Type B pancreatic cell (in vitro differentiated cells): ENCODE results near the gene TLNRD1. TPM values are rescaled to one million over a fixed set of nuclear protein-coding genes. Genes with fewer than 3 reads are reported as not detected.
A peak's percentile ranks its signal among the peaks of the same experiment; 100 is the strongest.

Experiments
- DNase-seq: peaks from one replicate; pipeline ENCODE4 v3.0.0; 2021; ENCODE audit warnings: mixed read lengths; ENCODE audit not compliant: unreplicated experiment; ENCODE audit errors: extremely low spot score
- H3K27ac Mint-ChIP-seq: 2 replicates; pipeline ENCODE4 v1.8.0; 2021; ENCODE audit warnings: mild to moderate bottlenecking, mixed read lengths
- H3K27me3 Mint-ChIP-seq: 2 replicates; pipeline ENCODE4 v1.8.0; 2021; ENCODE audit warnings: mixed read lengths
- H3K36me3 Mint-ChIP-seq: 2 replicates; pipeline ENCODE4 v1.8.0; 2021; ENCODE audit warnings: mixed read lengths
- H3K4me1 Mint-ChIP-seq: one replicate; pipeline ENCODE4 v1.8.0; 2021; ENCODE audit warnings: mixed read lengths; ENCODE audit not compliant: unreplicated experiment
- H3K4me3 Mint-ChIP-seq: 2 replicates; pipeline ENCODE4 v1.8.0; 2021; ENCODE audit warnings: mild to moderate bottlenecking, mixed read lengths
- H3K9me3 Mint-ChIP-seq: 2 replicates; pipeline ENCODE4 v1.8.0; 2021; ENCODE audit warnings: mixed read lengths
- CTCF ChIP-seq: fragments of 200-600 bp; sonication (generic); conservative IDR thresholded peaks from 2 replicates; pipeline ENCODE4 v1.5.0; 2021; ENCODE audit warnings: antibody characterized with exemption, mild to moderate bottlenecking
- total RNA-seq: library from RNA; stranded (reverse); gene quantifications from 2 replicates; pipeline ENCODE4 v1.2.1, GENCODE V29; 2021; ENCODE audit warnings: low replicate concordance

The TLNRD1 gene
- total RNA-seq, 1 donor from 2014 or later: 20.1 TPM

GRCh38 chr15:80979538-80980200 is 21.1 kb upstream of the TLNRD1 start:
- H3K27ac Mint-ChIP-seq: peak overlapping the region; percentile 88
- H3K9me3 Mint-ChIP-seq: no peaks in the 10 kb centered on the region
- no peak overlapping the region for H3K4me3 Mint-ChIP-seq
- peaks cover 35% of the 10 kb centered on the region for H3K4me1 Mint-ChIP-seq
- H3K36me3 Mint-ChIP-seq: peaks cover 28% of the 10 kb centered on the region
- no peak for TF ChIP-seq CTCF
- DNase-seq: no peak
- H3K27me3 Mint-ChIP-seq: no peaks in the 10 kb centered on the region

- peaks cover 47% of the 10 kb centered on the region for H3K4me1 Mint-ChIP-seq
- H3K4me3 Mint-ChIP-seq: no peak overlapping the region
- H3K9me3 Mint-ChIP-seq: no peaks in the 10 kb centered on the region
- H3K27ac Mint-ChIP-seq: no peak overlapping the region
- no peak for DNase-seq
- peaks cover 22% of the 10 kb centered on the region for H3K36me3 Mint-ChIP-seq
- TF ChIP-seq CTCF: no peak
- H3K27me3 Mint-ChIP-seq: no peaks in the 10 kb centered on the region
Observed at GRCh38 chr15:80982205-80982604, 18.5 kb upstream of the TLNRD1 start.

GRCh38 chr15:80982839-80983238 is 17.9 kb upstream of the TLNRD1 start:
- no peaks in the 10 kb centered on the region for H3K27me3 Mint-ChIP-seq
- H3K4me3 Mint-ChIP-seq: no peak overlapping the region
- peaks cover 16% of the 10 kb centered on the region for H3K36me3 Mint-ChIP-seq
- H3K9me3 Mint-ChIP-seq: no peaks in the 10 kb centered on the region
- TF ChIP-seq CTCF: no peak
- no peak overlapping the region for H3K27ac Mint-ChIP-seq
- no peak for DNase-seq
- H3K4me1 Mint-ChIP-seq: peaks cover 42% of the 10 kb centered on the region

- no peak for DNase-seq
- no peaks in the 10 kb centered on the region for H3K27me3 Mint-ChIP-seq
- peaks cover 17% of the 10 kb centered on the region for H3K36me3 Mint-ChIP-seq
- H3K4me3 Mint-ChIP-seq: peak overlapping the region; percentile 66
- peaks cover 40% of the 10 kb centered on the region for H3K4me1 Mint-ChIP-seq
- no peaks in the 10 kb centered on the region for H3K9me3 Mint-ChIP-seq
- no peak for TF ChIP-seq CTCF
- H3K27ac Mint-ChIP-seq: peak overlapping the region; percentile 91
Observed at GRCh38 chr15:80984856-80985255, 15.9 kb upstream of the TLNRD1 start.

GRCh38 chr15:80985981-80986380 is 14.7 kb upstream of the TLNRD1 start:
- peak overlapping the region; percentile 29 for H3K4me3 Mint-ChIP-seq
- no peak for TF ChIP-seq CTCF
- no peaks in the 10 kb centered on the region for H3K27me3 Mint-ChIP-seq
- peaks cover 40% of the 10 kb centered on the region for H3K4me1 Mint-ChIP-seq
- peak overlapping the region; percentile 35 for H3K27ac Mint-ChIP-seq
- no peak for DNase-seq
- H3K36me3 Mint-ChIP-seq: peaks cover 17% of the 10 kb centered on the region
- no peaks in the 10 kb centered on the region for H3K9me3 Mint-ChIP-seq
